Endothelial cell of umbilical vein (primary cell): Measurements from ENCODE around the gene ALDH2. TPM values are rescaled to one million over a fixed set of nuclear protein-coding genes. Genes with fewer than 3 reads are reported as not detected.
"Not testable (repeated sequence)": the region's sequence is repeated elsewhere in the genome, so short reads cannot be mapped to it uniquely, and the experiment has no call there.

Experiments used
- BruUV-seq: library from RNA; stranded (reverse); fragments of 400-500 nt; replicated peaks from 2 replicates; lab custom pipeline; 2021; lab: Mats Ljungman, UMichigan
- CTCF ChIA-PET: fragments of 300-600, 350-600 bp; sonication (Branson Sonifier 250); formaldehyde crosslinking; loops from one replicate; lab custom pipeline; 2021; ENCODE audit warnings: antibody characterized with exemption, inconsistent platforms; lab: Charles Lee
- POLR2A ChIA-PET: fragments of 300-600, 350-600 bp; sonication (Branson Sonifier 250); formaldehyde crosslinking; loops from one replicate; lab custom pipeline; 2021; ENCODE audit warnings: antibody characterized with exemption, inconsistent platforms; lab: Charles Lee
- DNase-seq: peaks from one replicate; pipeline ENCODE4 v3.0.0-alpha.2; 2011; ENCODE audit warnings: low read depth, low spot score
- FAIRE-seq: peaks from 2 replicates; lab custom pipeline; 2011; peaks lifted over from hg19 to GRCh38; lab: Jason Lieb, UNC
- H2AFZ ChIP-seq: 2 replicates; pipeline ENCODE4 v1.6.0; 2012; ENCODE audit warnings: low read depth, low read length, control low read depth, inconsistent platforms
- H3K27ac ChIP-seq: 2 replicates; pipeline ENCODE4 v1.5.1; 2011; ENCODE audit warnings: low read depth, mild to moderate bottlenecking, control low read depth, low read length, moderate library complexity; ENCODE audit not compliant: insufficient read depth
- H3K27me3 ChIP-seq, 2 experiments: 2 replicates each; pipeline versions ENCODE4 v1.6.0 to v1.6.1; 2011; ENCODE audit warnings: low read length in 2 of 2, mixed read lengths in 1 of 2; ENCODE audit not compliant: control insufficient read depth in 2 of 2, insufficient read depth in 2 of 2
- H3K36me3 ChIP-seq, 2 experiments: 2 replicates in 1 of 2; 3 replicates in 1 of 2; pipeline ENCODE4 v1.5.1; 2011; ENCODE audit warnings: low read length in 2 of 2, mild to moderate bottlenecking in 1 of 2, moderate library complexity in 1 of 2; ENCODE audit not compliant: control insufficient read depth in 2 of 2, insufficient read depth in 2 of 2; ENCODE audit errors: extremely low read depth in 1 of 2
- H3K4me1 ChIP-seq: 3 replicates; pipeline ENCODE4 v1.5.1; 2011; ENCODE audit warnings: mild to moderate bottlenecking, low read length; ENCODE audit not compliant: control insufficient read depth, insufficient read depth; ENCODE audit errors: extremely low read depth
- H3K4me2 ChIP-seq: 2 replicates; pipeline ENCODE4 v1.6.1; 2011; ENCODE audit warnings: low read length, control low read depth, mixed read lengths; ENCODE audit not compliant: insufficient read depth
- H3K4me3 ChIP-seq, 3 experiments: fragments of 200-600 bp in 1 of 3; sonication (generic), shearing (Covaris generic) in 1 of 3; replicated peaks in 1 of 3; 2 replicates each; pipeline ENCODE4 v1.5.1; 2011 to 2016; ENCODE audit warnings: control low read depth in 3 of 3, low read length in 3 of 3, mild to moderate bottlenecking in 2 of 3, inconsistent platforms in 1 of 3, low read depth in 1 of 3, moderate library complexity in 1 of 3; ENCODE audit not compliant: insufficient read depth in 1 of 3
- H3K79me2 ChIP-seq: 2 replicates; pipeline ENCODE4 v1.6.0; 2012; ENCODE audit warnings: low read length, inconsistent platforms; ENCODE audit not compliant: control insufficient read depth, insufficient read depth
- H3K9ac ChIP-seq: replicated peaks from 2 replicates; pipeline ENCODE3; 2011; ENCODE audit warnings: low read length, control low read depth; ENCODE audit not compliant: insufficient read depth; ENCODE audit errors: extremely low read depth
- H3K9me1 ChIP-seq: replicated peaks from 3 replicates; pipeline ENCODE4 v1.6.0; 2011; ENCODE audit warnings: mild to moderate bottlenecking, low read length; ENCODE audit not compliant: control insufficient read depth, insufficient read depth; ENCODE audit errors: extremely low read depth
- H3K9me3 ChIP-seq: replicated peaks from 2 replicates; pipeline ENCODE4 v1.5.1; 2012; ENCODE audit warnings: low read length, inconsistent platforms; ENCODE audit not compliant: control insufficient read depth, insufficient read depth
- H4K20me1 ChIP-seq: replicated peaks from 2 replicates; pipeline ENCODE3; 2011; ENCODE audit warnings: mild to moderate bottlenecking, low read length; ENCODE audit not compliant: control insufficient read depth, insufficient read depth; ENCODE audit errors: extremely low read depth
- EZH2 ChIP-seq: IDR thresholded peaks from 2 replicates; pipeline ENCODE4 v1.6.1; 2012; ENCODE audit warnings: borderline replicate concordance, low read depth, mild to moderate bottlenecking, moderate library complexity, low read length, inconsistent platforms; ENCODE audit not compliant: severe bottlenecking
- GATA2 ChIP-seq: IDR thresholded peaks from 2 replicates; pipeline ENCODE4 v1.7.0; 2011; ENCODE audit warnings: low read depth, mild to moderate bottlenecking, moderate library complexity, mixed read lengths, low read length; ENCODE audit not compliant: insufficient read length, insufficient read depth
- dilution Hi-C: fragments of 300-500 bp; cut with MboI; formaldehyde crosslinking; loops from one replicate; pipeline ENCODE4 v1.15.0; 2019; ENCODE audit warnings: low sequenced_read_pairs; ENCODE audit not compliant: extremely low pct_ligation_motif_present
- intact Hi-C: fragments of 100-400 bp; cut with micrococcal nuclease; formaldehyde crosslinking; loops from one replicate; pipeline ENCODE4 v1.10.0; 2022
- polyA plus RNA-seq, 4 experiments: library from polyadenylated mRNA; depleted of rRNA in 3 of 4; stranded (reverse) in 3 of 4; unstranded in 1 of 4; fragments of >200 nt; gene quantifications; 2 replicates each; pipeline versions ENCODE4 v1.2.1 to v1.2.3, GENCODE V29; 2011 to 2012; ENCODE audit warnings: missing spikeins in 1 of 4
- total RNA-seq: library from RNA; stranded (reverse); gene quantifications from 2 replicates; pipeline ENCODE4 v1.2.3, GENCODE V29; 2021

The ALDH2 gene
- total and polyA plus RNA-seq, 2 donors (not counting 3 experiments of a cell fraction or from before 2014, with no cell fraction given): 69.5 to 86.5 TPM

- H2AFZ ChIP-seq, intact Hi-C loops, BruUV-seq, DNase-seq, H3K27ac ChIP-seq, POLR2A ChIA-PET, H3K9me1 ChIP-seq, H3K36me3 ChIP-seq, FAIRE-seq, H3K79me2 ChIP-seq, dilution Hi-C loops, H3K4me2 ChIP-seq, H3K27me3 ChIP-seq, H4K20me1 ChIP-seq, H3K9ac ChIP-seq, H3K4me3 ChIP-seq, H3K9me3 ChIP-seq: not testable (repeated sequence)
- CTCF ChIA-PET: interaction anchor here (1.0 to 2.3 kb wide), 3 partner anchors 11 to 49 kb away, joined by 3 to 12 read pairs (median 11); no protein-coding TSS in a partner anchor
- peaks cover 18% of the 10 kb centered on the region for H3K4me1 ChIP-seq
Observed at GRCh38 chr12:111763552-111763951, 3.2 kb upstream of the ALDH2 start.

- Histone ChIP-seq H4K20me1 (no peaks in the 10 kb centered on the region), H3K9ac (no peak overlapping the region), H3K4me1 (peaks cover 18% of the 10 kb centered on the region), H3K79me2 (peaks cover 9% of the 10 kb centered on the region), H3K9me1 (no peaks in the 10 kb centered on the region), H3K36me3 (no peaks in the 10 kb centered on the region), H2AFZ (no peak overlapping the region), H3K27ac (no peak overlapping the region), H3K27me3 (peaks cover 0 to 3% of the 10 kb centered on the region in 2 experiments), H3K4me3 (no peak overlapping the region), H3K4me2 (no peak overlapping the region), H3K9me3 (no peaks in the 10 kb centered on the region)
- DNase-seq (no peak), FAIRE-seq (no peak)
- POLR2A ChIA-PET: no interaction called here
- CTCF ChIA-PET: interaction anchor here (1.0 to 2.3 kb wide), 4 partner anchors 11 to 48 kb away, joined by 3 to 12 read pairs (median 10); no protein-coding TSS in a partner anchor
- intact Hi-C loops: no loop called here
- no TSS peak for BruUV-seq
- dilution Hi-C loops: no loop called here
- TF ChIP-seq GATA2: no peak
- TF ChIP-seq EZH2: no peak
Observed at GRCh38 chr12:111764120-111764821, 2.5 kb upstream of the ALDH2 start.
